Measurements from ENCODE around the gene FRAS1.

GRCh38 chr4:78227411-78228057 lies 170.4 kb downstream of the FRAS1 start:
- TF ChIP-seq, protein P1, sequence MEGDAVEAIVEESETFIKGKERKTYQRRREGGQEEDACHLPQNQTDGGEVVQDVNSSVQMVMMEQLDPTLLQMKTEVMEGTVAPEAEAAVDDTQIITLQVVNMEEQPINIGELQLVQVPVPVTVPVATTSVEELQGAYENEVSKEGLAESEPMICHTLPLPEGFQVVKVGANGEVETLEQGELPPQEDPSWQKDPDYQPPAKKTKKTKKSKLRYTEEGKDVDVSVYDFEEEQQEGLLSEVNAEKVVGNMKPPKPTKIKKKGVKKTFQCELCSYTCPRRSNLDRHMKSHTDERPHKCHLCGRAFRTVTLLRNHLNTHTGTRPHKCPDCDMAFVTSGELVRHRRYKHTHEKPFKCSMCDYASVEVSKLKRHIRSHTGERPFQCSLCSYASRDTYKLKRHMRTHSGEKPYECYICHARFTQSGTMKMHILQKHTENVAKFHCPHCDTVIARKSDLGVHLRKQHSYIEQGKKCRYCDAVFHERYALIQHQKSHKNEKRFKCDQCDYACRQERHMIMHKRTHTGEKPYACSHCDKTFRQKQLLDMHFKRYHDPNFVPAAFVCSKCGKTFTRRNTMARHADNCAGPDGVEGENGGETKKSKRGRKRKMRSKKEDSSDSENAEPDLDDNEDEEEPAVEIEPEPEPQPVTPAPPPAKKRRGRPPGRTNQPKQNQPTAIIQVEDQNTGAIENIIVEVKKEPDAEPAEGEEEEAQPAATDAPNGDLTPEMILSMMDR (IDR thresholded peaks at IDR 0.05), result no peak
- no peak for TF ChIP-seq POLR2A (IDR thresholded peaks at IDR 0.05)
